GM12878 (cell line): Measurements from ENCODE around the gene SESN3. TPM values are rescaled to one million over a fixed set of nuclear protein-coding genes. Genes with fewer than 3 reads are reported as not detected.

Experiments used
- ATAC-seq: fragments of 200-7000 bp; cut with Tn5 transposase; 3 replicates; pipeline ENCODE4 v1.9.1; 2020; ENCODE audit warnings: mild to moderate bottlenecking, moderate library complexity
- BruUV-seq: library from RNA; stranded (reverse); fragments of 400-500 nt; replicated peaks from 2 replicates; lab custom pipeline; 2021; lab: Mats Ljungman, UMichigan
- CTCF ChIA-PET: fragments of 300-600 bp; sonication (Branson Sonifier 250); formaldehyde crosslinking; extraction: SDS; loops from one replicate; lab custom pipeline; 2021; ENCODE audit warnings: inconsistent platforms; lab: Yijun Ruan, JAX
- POLR2A ChIA-PET: fragments of 350-600 bp; formaldehyde crosslinking; extraction: SDS; loops from one replicate; lab custom pipeline; 2021; ENCODE audit warnings: inconsistent platforms; lab: Charles Lee
- RAD21 ChIA-PET: fragments of 300-600 bp; sonication (Branson Sonifier 250); formaldehyde crosslinking; loops from one replicate; lab custom pipeline; 2023; ENCODE audit warnings: antibody characterized with exemption; ENCODE audit not compliant: unreplicated experiment; lab: Charles Lee
- SMC1A ChIA-PET: fragments of 300-600 bp; sonication (Branson Sonifier 250); formaldehyde crosslinking; loops from one replicate; lab custom pipeline; 2023; ENCODE audit not compliant: unreplicated experiment, uncharacterized antibody; lab: Charles Lee
- DNase-seq: peaks from one replicate; pipeline ENCODE4 v3.0.0-alpha.2; 2011; ENCODE audit warnings: low read depth, low spot score
- FAIRE-seq: peaks from 3 replicates; lab custom pipeline; 2011; peaks lifted over from hg19 to GRCh38; lab: Jason Lieb, UNC
- H2AFZ ChIP-seq: 2 replicates; pipeline ENCODE4 v1.6.0; 2011; ENCODE audit warnings: low read depth, low read length, control low read depth; ENCODE audit not compliant: control insufficient read depth
- H3K27ac ChIP-seq: 2 replicates; pipeline ENCODE4 v1.5.1; 2011; ENCODE audit warnings: control low read depth; ENCODE audit not compliant: control insufficient read depth, insufficient read depth
- H3K27me3 ChIP-seq, 2 experiments: replicated peaks in 1 of 2; 2 replicates each; pipeline versions ENCODE4 v1.6.0 to v1.6.1; 2011; ENCODE audit warnings: low read length in 1 of 2; ENCODE audit not compliant: control insufficient read depth in 2 of 2, insufficient read depth in 2 of 2
- H3K36me3 ChIP-seq, 2 experiments: 2 replicates each; pipeline ENCODE4 v1.5.1; 2011; ENCODE audit warnings: low read length in 1 of 2; ENCODE audit not compliant: control insufficient read depth in 2 of 2, insufficient read depth in 2 of 2
- H3K4me1 ChIP-seq: 2 replicates; pipeline ENCODE4 v1.6.1; 2011; ENCODE audit warnings: mild to moderate bottlenecking, low read length, moderate library complexity, mixed read lengths; ENCODE audit not compliant: control insufficient read depth, insufficient read depth
- H3K4me2 ChIP-seq: 2 replicates; pipeline ENCODE4 v1.6.0; 2011; ENCODE audit warnings: control low read depth; ENCODE audit not compliant: control insufficient read depth, insufficient read depth
- H3K4me3 ChIP-seq: fragments of 200-600 bp; sonication (generic); 2 replicates; pipeline ENCODE4 v1.5.1; 2016
- H3K79me2 ChIP-seq: 2 replicates; pipeline ENCODE4 v1.6.0; 2011; ENCODE audit warnings: low read length; ENCODE audit not compliant: control insufficient read depth, insufficient read depth
- H3K9ac ChIP-seq: 2 replicates; pipeline ENCODE4 v1.8.0; 2011; ENCODE audit warnings: low read length, control low read depth, mixed read lengths; ENCODE audit not compliant: control insufficient read depth, insufficient read depth
- H3K9me3 ChIP-seq: replicated peaks from 3 replicates; pipeline ENCODE4 v1.5.1; 2011; ENCODE audit warnings: mild to moderate bottlenecking, low read length; ENCODE audit not compliant: control insufficient read depth, insufficient read depth
- H4K20me1 ChIP-seq: 2 replicates; pipeline ENCODE4 v1.6.0; 2011; ENCODE audit not compliant: control insufficient read depth, insufficient read depth
- ATF2 ChIP-seq: IDR thresholded peaks from 2 replicates; pipeline ENCODE4 v1.6.1; 2012; ENCODE audit warnings: low read length, inconsistent platforms
- BACH1 ChIP-seq: fragments of 450-650 bp; IDR thresholded peaks from 2 replicates; pipeline ENCODE4 v1.6.1; 2017; ENCODE audit warnings: mild to moderate bottlenecking, borderline replicate concordance
- CHD1 ChIP-seq: IDR thresholded peaks from 2 replicates; pipeline ENCODE4 v1.6.1; 2012; ENCODE audit warnings: low read depth, low read length, improper control_type of control experiment
- FOXK2 ChIP-seq: fragments of 450-650 bp; IDR thresholded peaks from 2 replicates; pipeline ENCODE4 v1.6.1; 2017; ENCODE audit warnings: mild to moderate bottlenecking, moderate library complexity
- FOXM1 ChIP-seq: IDR thresholded peaks from 2 replicates; pipeline ENCODE4 v1.6.1; 2012; ENCODE audit warnings: low read depth, mild to moderate bottlenecking, inconsistent platforms, low read length, moderate library complexity
- GATAD2B ChIP-seq: fragments of 450-650 bp; conservative IDR thresholded peaks from 2 replicates; pipeline ENCODE4 v1.6.1; 2017; ENCODE audit warnings: low read depth, mild to moderate bottlenecking, moderate library complexity
- HCFC1 ChIP-seq: fragments of 150-350 bp; IDR thresholded peaks from 2 replicates; pipeline ENCODE4 v1.6.1; 2014; ENCODE audit warnings: low read length
- KAT2A ChIP-seq: conservative IDR thresholded peaks from 2 replicates; pipeline ENCODE4 v1.6.1; 2011; ENCODE audit warnings: low read depth, low read length; ENCODE audit not compliant: control insufficient read depth
- MEF2B ChIP-seq: fragments of 450-650 bp; IDR thresholded peaks from 2 replicates; pipeline ENCODE4 v1.6.1; 2018; ENCODE audit warnings: mild to moderate bottlenecking, moderate library complexity; ENCODE audit not compliant: partially characterized antibody, poor library complexity, severe bottlenecking
- POLR2AphosphoS5 ChIP-seq: IDR thresholded peaks from 2 replicates; pipeline ENCODE4 v1.6.1; 2011; ENCODE audit warnings: mild to moderate bottlenecking, low read length, inconsistent platforms
- SIX5 ChIP-seq: IDR thresholded peaks from 2 replicates; pipeline ENCODE4 v1.6.1; 2011; ENCODE audit warnings: mild to moderate bottlenecking, low read depth, low read length, moderate library complexity; ENCODE audit not compliant: severe bottlenecking
- STAT3 ChIP-seq: IDR thresholded peaks from 2 replicates; pipeline ENCODE4 v1.6.1; 2011; ENCODE audit warnings: low read depth, low read length, improper control_type of control experiment
- TARDBP ChIP-seq: IDR thresholded peaks from 2 replicates; pipeline ENCODE4 v1.6.1; 2016; ENCODE audit warnings: borderline replicate concordance
- TCF7 ChIP-seq: IDR thresholded peaks from 2 replicates; pipeline ENCODE4 v1.6.1; 2014; ENCODE audit warnings: antibody characterized with exemption, borderline replicate concordance
- ZBTB33 ChIP-seq: fragments of 450-650 bp; IDR thresholded peaks from 2 replicates; pipeline ENCODE4 v1.6.1; 2017; ENCODE audit warnings: mild to moderate bottlenecking
- ZNF592 ChIP-seq: fragments of 450-650 bp; IDR thresholded peaks from 2 replicates; pipeline ENCODE4 v1.6.1; 2017; ENCODE audit warnings: mild to moderate bottlenecking, moderate library complexity
- WGBS: methylation state at CpG from one replicate; pipeline ENCODE4 v1.1.6; 2016; ENCODE audit warnings: low lambda C conversion rate; ENCODE audit not compliant: insufficient replicate concordance, insufficient coverage; ENCODE audit errors: missing lambda C conversion rate; 5-methylcytosine and 5-hydroxymethylcytosine counted together
- in situ Hi-C: fragments of 300-500 bp; cut with MboI; formaldehyde crosslinking; loops from 9 replicates; pipeline ENCODE4 v1.14.3; 2018; ENCODE audit warnings: mixed read lengths
- intact Hi-C: fragments of 100-400 bp; cut with micrococcal nuclease; formaldehyde crosslinking; loops from one replicate; pipeline ENCODE4 v1.14.2; 2022; ENCODE audit not compliant: unreplicated experiment
- polyA plus RNA-seq, 11 experiments: library from polyadenylated mRNA; depleted of rRNA in 4 of 11; unstranded in 6 of 11; stranded (reverse) in 5 of 11; fragments of >200 nt; fragmentation: Nextera tagmentation in 4 of 11; fragmentation: Illumina TruSeq in 1 of 11; extraction: Ambion mirVana in 4 of 11; extraction: Trizol in 1 of 11; gene quantifications; 1 replicate in 1 of 11; 2 replicates in 10 of 11; pipeline versions ENCODE4 v1.2.1 to v1.2.3, GENCODE V29; 2011 to 2016; ENCODE audit warnings: inconsistent platforms in 2 of 11, missing spikeins in 2 of 11, low read depth in 1 of 11
- total RNA-seq, 4 experiments: library from RNA; depleted of rRNA in 3 of 4; stranded (reverse); fragments of >200 nt in 3 of 4; fragmentation: Illumina TruSeq in 1 of 4; extraction: Trizol in 1 of 4; gene quantifications; 2 replicates each; pipeline versions ENCODE4 v1.2.1 to v1.2.3, GENCODE V29; 2013 to 2021

The SESN3 gene
- total and polyA plus RNA-seq, 10 of the 15 experiments (the other 5 are each of a cell fraction or from before 2014, with no cell fraction given): 0.64 to 6.7 (median 3.0) TPM

- Histone ChIP-seq H3K4me1 (no peaks in the 10 kb centered on the region), H3K27me3 (no peaks in the 10 kb centered on the region), H2AFZ (no peak overlapping the region), H3K79me2 (no peaks in the 10 kb centered on the region), H3K27ac (no peak overlapping the region), H3K4me3 (no peak overlapping the region), H4K20me1 (no peaks in the 10 kb centered on the region), H3K9me3 (no peaks in the 10 kb centered on the region), H3K9ac (no peak overlapping the region), H3K36me3 (no peaks in the 10 kb centered on the region), H3K4me2 (no peak overlapping the region)
- FAIRE-seq (no peak), ATAC-seq (no peak), DNase-seq (no peak)
- ChIA-PET POLR2A (no interaction called here), SMC1A (interaction anchor here (1.2 to 1.5 kb wide), 2 partner anchors 29 to 51 kb away, joined by 4 to 5 read pairs; no protein-coding TSS in a partner anchor), CTCF (interaction anchor here (0.7 to 2.1 kb wide), 4 partner anchors 28 to 54 kb away, joined by 3 to 10 read pairs (median 4); partner anchors contain the start of genes ENDOD1 and SRSF8), RAD21 (interaction anchor here (0.6 kb wide), 1 partner anchor 10 kb away, joined by 4 read pairs; no protein-coding TSS in a partner anchor)
- in situ Hi-C loops: no loop called here
- BruUV-seq: no TSS peak
- intact Hi-C loops: loop anchor here (5.0 kb wide), 1 partner anchor 429 kb away; no protein-coding TSS in a partner anchor
- no peak for TF ChIP-seq FOXM1
- TF ChIP-seq MEF2B: no peak
- no peak for TF ChIP-seq ZBTB33
- no peak for TF ChIP-seq GATAD2B
- no peak for TF ChIP-seq BACH1
- TF ChIP-seq ZNF592: no peak
- no peak for TF ChIP-seq HCFC1
- TF ChIP-seq KAT2A: no peak
- TF ChIP-seq FOXK2: no peak
- no peak for TF ChIP-seq TCF7
- TF ChIP-seq TARDBP: no peak
- TF ChIP-seq ATF2: no peak
- TF ChIP-seq POLR2AphosphoS5: no peak
- TF ChIP-seq SIX5: no peak
- no peak for TF ChIP-seq CHD1
- no peak for TF ChIP-seq STAT3
- 95% methylated on average over 1 of the region's 1 CpG for WGBS
These were observed 109.3 kb downstream of the SESN3 start for GRCh38 chr11:95121698-95122097.
